HCT116 (cell line): ENCODE results near the gene AP5S1. TPM values are rescaled to one million over a fixed set of nuclear protein-coding genes. Genes with fewer than 3 reads are reported as not detected.

Experiments
- ATAC-seq: fragments of 200-7000 bp; cut with Tn5 transposase; 2 replicates; pipeline ENCODE4 v1.9.1; 2020; ENCODE audit warnings: mild to moderate bottlenecking, moderate library complexity
- BruUV-seq: library from RNA; stranded (reverse); fragments of 400-500 nt; replicated peaks from 2 replicates; lab custom pipeline; 2021; lab: Mats Ljungman, UMichigan
- CTCF ChIA-PET: fragments of 300-600 bp; sonication (Branson Sonifier 250); formaldehyde crosslinking; loops from one replicate; lab custom pipeline; 2021; ENCODE audit warnings: antibody characterized with exemption; lab: Charles Lee
- POLR2A ChIA-PET: fragments of 300-600, 350-600 bp; sonication (Branson Sonifier 250); formaldehyde crosslinking; loops from one replicate; lab custom pipeline; 2021; ENCODE audit warnings: antibody characterized with exemption; lab: Charles Lee
- RAD21 ChIA-PET, 2 experiments: fragments of 300-600 bp; sonication (Branson Sonifier 250); formaldehyde crosslinking; loops; one replicate each; lab custom pipeline; 2023; ENCODE audit warnings: low total read pairs in 2 of 2; ENCODE audit not compliant: uncharacterized antibody in 2 of 2, unreplicated experiment in 2 of 2, low non-redundant PET in 1 of 2; lab: Charles Lee
- DNase-seq: peaks from one replicate; pipeline ENCODE4 v3.0.0-alpha.2; 2010; ENCODE audit warnings: low read depth, low spot score
- H2AFZ ChIP-seq: fragments of 200-600 bp; shearing (Covaris generic), sonication (generic); 2 replicates; pipeline ENCODE4 v1.6.1; 2017; ENCODE audit warnings: low read depth, mixed run types, mixed read lengths, antibody characterized with exemption, low read length; ENCODE audit not compliant: poor library complexity, severe bottlenecking
- H3K27ac ChIP-seq: 2 replicates; pipeline ENCODE4 v1.5.1; 2012; ENCODE audit warnings: low read depth, low read length
- H3K27me3 ChIP-seq: fragments of 200-600 bp; sonication (generic); 2 replicates; pipeline ENCODE4 v1.6.1; 2016; ENCODE audit warnings: mixed run types, low read length, mixed read lengths; ENCODE audit not compliant: insufficient read depth
- H3K36me3 ChIP-seq, 2 experiments: fragments of 200-500 bp in 1 of 2; fragments of 200-600 bp in 1 of 2; sonication (Bioruptor generic) in 1 of 2; sonication (generic) in 1 of 2; 2 replicates each; pipeline versions ENCODE4 v1.5.1 to v1.6.1; 2014 to 2016; ENCODE audit warnings: low read length in 2 of 2, inconsistent platforms in 1 of 2, mixed read lengths in 1 of 2, mixed run types in 1 of 2; ENCODE audit not compliant: insufficient read depth in 2 of 2, control insufficient read depth in 1 of 2
- H3K4me1 ChIP-seq, 2 experiments: fragments of 200-600 bp in 1 of 2; sonication (generic) in 1 of 2; 2 replicates each; pipeline versions ENCODE4 v1.5.1 to v1.6.1; 2012 to 2017; ENCODE audit warnings: low read length in 2 of 2, inconsistent platforms in 1 of 2, mild to moderate bottlenecking in 1 of 2, mixed read lengths in 1 of 2, mixed run types in 1 of 2, moderate library complexity in 1 of 2; ENCODE audit not compliant: insufficient read depth in 2 of 2, control insufficient read depth in 1 of 2
- H3K4me2 ChIP-seq: fragments of 200-600 bp; sonication (generic); 2 replicates; pipeline ENCODE4 v1.6.1; 2017; ENCODE audit warnings: mixed run types, low read length, mixed read lengths
- H3K4me3 ChIP-seq, 2 experiments: fragments of 200-600 bp in 1 of 2; sonication (generic) in 1 of 2; replicated peaks in 1 of 2; 2 replicates each; pipeline ENCODE4 v1.5.1; 2011 to 2016; ENCODE audit warnings: low read length in 2 of 2, control low read depth in 1 of 2, low read depth in 1 of 2, mild to moderate bottlenecking in 1 of 2, mixed read lengths in 1 of 2, mixed run types in 1 of 2
- H3K79me2 ChIP-seq: fragments of 200-600 bp; sonication (generic); 2 replicates; pipeline ENCODE4 v1.6.1; 2017; ENCODE audit warnings: mild to moderate bottlenecking, mixed run types, low read length, moderate library complexity, mixed read lengths; ENCODE audit not compliant: insufficient read depth
- H3K9ac ChIP-seq: fragments of 200-600 bp; sonication (generic); 2 replicates; pipeline ENCODE4 v1.6.1; 2016; ENCODE audit warnings: low read length, mixed read lengths
- H3K9me2 ChIP-seq: fragments of 200-600 bp; sonication (generic), shearing (Covaris generic); 2 replicates; pipeline ENCODE4 v1.6.1; 2017; ENCODE audit warnings: mixed run types, mild to moderate bottlenecking, moderate library complexity; ENCODE audit not compliant: insufficient read depth
- H3K9me3 ChIP-seq, 2 experiments: fragments of 200-500 bp in 1 of 2; fragments of 200-600 bp in 1 of 2; sonication (Bioruptor generic) in 1 of 2; sonication (generic) in 1 of 2; 2 replicates each; pipeline ENCODE4 v1.6.1; 2014 to 2017; ENCODE audit warnings: low read length in 2 of 2, mixed read lengths in 2 of 2, inconsistent platforms in 1 of 2, low read depth in 1 of 2, mild to moderate bottlenecking in 1 of 2, mixed run types in 1 of 2, moderate library complexity in 1 of 2; ENCODE audit not compliant: control insufficient read depth in 1 of 2, insufficient read depth in 1 of 2
- H4K20me1 ChIP-seq: fragments of 200-600 bp; sonication (generic), shearing (Covaris generic); 2 replicates; pipeline ENCODE4 v1.6.1; 2017; ENCODE audit warnings: mixed run types, mild to moderate bottlenecking, moderate library complexity; ENCODE audit not compliant: insufficient read depth
- EGR1 ChIP-seq: IDR thresholded peaks from 2 replicates; pipeline ENCODE4 v1.6.1; 2012; ENCODE audit warnings: low read depth
- ELF1 ChIP-seq: IDR thresholded peaks from 2 replicates; pipeline ENCODE4 v1.6.1; 2012; ENCODE audit warnings: low read depth, borderline replicate concordance
- EZH2 ChIP-seq: fragments of 200-600 bp; sonication (generic); IDR thresholded peaks from 2 replicates; pipeline ENCODE4 v1.6.1; 2017; ENCODE audit warnings: antibody characterized with exemption, mixed run types
- EZH2phosphoT487 ChIP-seq: fragments of 200-600 bp; IDR thresholded peaks from 2 replicates; pipeline ENCODE4 v1.6.1; 2018; ENCODE audit warnings: antibody characterized with exemption, borderline replicate concordance
- FOSL1 ChIP-seq: IDR thresholded peaks from 2 replicates; pipeline ENCODE4 v1.6.1; 2012; ENCODE audit warnings: low read depth
- JUND ChIP-seq: IDR thresholded peaks from 2 replicates; pipeline ENCODE4 v1.6.1; 2012
- MAX ChIP-seq: IDR thresholded peaks from 2 replicates; pipeline ENCODE4 v1.6.1; 2012
- POLR2A ChIP-seq: IDR thresholded peaks from 2 replicates; pipeline ENCODE4 v1.7.0; 2011; ENCODE audit warnings: borderline replicate concordance; ENCODE audit not compliant: insufficient read depth, insufficient read length; ENCODE audit errors: extremely low read depth
- POLR2AphosphoS5 ChIP-seq: IDR thresholded peaks from 2 replicates; pipeline ENCODE4 v1.6.1; 2011; ENCODE audit warnings: mild to moderate bottlenecking, low read depth, low read length, moderate library complexity
- REST ChIP-seq: IDR thresholded peaks from 2 replicates; pipeline ENCODE4 v1.6.1; 2012; ENCODE audit warnings: low read depth
- SRF ChIP-seq: IDR thresholded peaks from 2 replicates; pipeline ENCODE4 v1.6.1; 2012; ENCODE audit warnings: low read depth
- TCF7L2 ChIP-seq: IDR thresholded peaks from 2 replicates; pipeline ENCODE4 v1.7.0; 2011; ENCODE audit warnings: borderline replicate concordance, inconsistent platforms; ENCODE audit not compliant: insufficient read depth, insufficient read length; ENCODE audit errors: extremely low read depth
- ZFX ChIP-seq: fragments of 450-650 bp; IDR thresholded peaks from 2 replicates; pipeline ENCODE4 v1.6.1; 2017
- intact Hi-C: fragments of 100-400 bp; cut with micrococcal nuclease; formaldehyde crosslinking; loops from 2 replicates; pipeline ENCODE4 v1.10.0; 2022
- total RNA-seq: library from RNA; stranded (reverse); gene quantifications from one replicate; pipeline ENCODE4 v1.2.1, GENCODE V29; 2021; ENCODE audit not compliant: unreplicated experiment

The AP5S1 gene
- total RNA-seq, 1 experiment from 2014 or later: 12.1 TPM

GRCh38 chr20:3875378-3875974, 55.1 kb downstream of the AP5S1 start:
- no peaks in the 10 kb centered on the region for H3K79me2 ChIP-seq
- ATAC-seq: no peak
- no peak for TF ChIP-seq EGR1
- TF ChIP-seq POLR2A: no peak
- TF ChIP-seq ELF1: no peak
- TF ChIP-seq ZFX: no peak
- no peak for TF ChIP-seq REST
- TF ChIP-seq POLR2AphosphoS5: no peak
- no peak for TF ChIP-seq TCF7L2
- no peak for TF ChIP-seq MAX
- no peak for TF ChIP-seq FOSL1
- no peak for TF ChIP-seq SRF
- TF ChIP-seq EZH2phosphoT487: no peak
- TF ChIP-seq JUND: no peak
- no peak for TF ChIP-seq EZH2
- no peak overlapping the region for H3K4me2 ChIP-seq
- no TSS peak for BruUV-seq
- intact Hi-C loops: no loop called here
- no peak overlapping the region for H2AFZ ChIP-seq
- ChIA-PET RAD21 (no interaction called here), POLR2A (no interaction called here), CTCF (interaction anchor here (0.7 kb wide), 1 partner anchor 21 kb away, joined by 3 read pairs; no protein-coding TSS in a partner anchor)
- H3K4me1 ChIP-seq: no peaks in the 10 kb centered on the region
- no peak overlapping the region for H3K4me3 ChIP-seq
- no peaks in the 10 kb centered on the region for H4K20me1 ChIP-seq
- H3K27ac ChIP-seq: no peak overlapping the region
- no peaks in the 10 kb centered on the region for H3K27me3 ChIP-seq
- no peaks in the 10 kb centered on the region for H3K9me2 ChIP-seq
- H3K9me3 ChIP-seq: no peaks in the 10 kb centered on the region
- peaks cover 11 to 20% of the 10 kb centered on the region in 2 experiments; a peak in 3 of 4 replicates for H3K36me3 ChIP-seq
- no peak for DNase-seq
- H3K9ac ChIP-seq: no peak overlapping the region
